Neural progenitor cell (in vitro differentiated cells): ENCODE measurements around the gene SOHLH2.

ENCODE experiments used
- EZH2 ChIP-seq: fragments of 200-600 bp; sonication (generic); IDR thresholded peaks from 2 replicates; pipeline ENCODE4 v1.6.1; 2017; ENCODE audit warnings: antibody characterized with exemption, mild to moderate bottlenecking, moderate library complexity
- TF ChIP-seq, protein P1 (sequence below): fragments of 200-600 bp; sonication (generic); IDR thresholded peaks from 2 replicates; pipeline ENCODE4 v1.5.1; 2017; ENCODE audit warnings: antibody characterized with exemption, mild to moderate bottlenecking

DNA sequence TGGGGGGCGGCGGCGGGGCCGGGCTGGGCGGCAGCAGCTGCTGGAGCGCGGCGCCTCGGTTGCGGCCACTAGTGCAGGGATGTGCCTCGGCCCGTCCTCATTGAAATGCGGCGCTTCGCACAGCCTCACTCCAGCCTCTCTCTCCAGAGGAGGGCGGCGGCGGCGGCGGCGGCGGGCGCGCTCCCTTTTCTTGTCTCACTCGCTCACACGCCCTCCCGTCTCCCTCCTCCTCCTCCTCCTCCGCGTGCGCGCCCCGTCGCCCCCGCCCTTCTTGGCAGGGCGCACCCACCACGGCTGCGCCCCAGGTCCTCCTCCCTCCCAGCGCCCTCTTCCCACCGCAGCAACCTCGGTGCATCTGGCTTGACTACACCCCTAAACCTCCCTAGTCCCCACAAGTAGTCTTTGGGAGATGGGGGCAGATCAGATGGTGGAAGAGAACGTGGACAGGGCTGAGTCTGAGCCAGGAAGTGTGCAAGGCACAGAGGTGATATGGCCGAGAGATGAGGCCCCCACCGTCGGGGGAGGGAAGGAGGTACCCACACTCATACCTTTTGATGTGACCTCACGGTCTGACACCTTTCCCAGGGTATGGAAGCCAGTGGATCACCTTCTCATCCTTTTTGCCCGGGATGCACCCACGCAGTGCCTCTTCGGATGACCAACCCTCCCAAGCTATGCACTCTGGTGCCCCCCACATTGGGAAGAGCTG is 83.0 kb downstream of the SOHLH2 start, which contains the start of gene DCLK1:
- TF ChIP-seq, protein P1, sequence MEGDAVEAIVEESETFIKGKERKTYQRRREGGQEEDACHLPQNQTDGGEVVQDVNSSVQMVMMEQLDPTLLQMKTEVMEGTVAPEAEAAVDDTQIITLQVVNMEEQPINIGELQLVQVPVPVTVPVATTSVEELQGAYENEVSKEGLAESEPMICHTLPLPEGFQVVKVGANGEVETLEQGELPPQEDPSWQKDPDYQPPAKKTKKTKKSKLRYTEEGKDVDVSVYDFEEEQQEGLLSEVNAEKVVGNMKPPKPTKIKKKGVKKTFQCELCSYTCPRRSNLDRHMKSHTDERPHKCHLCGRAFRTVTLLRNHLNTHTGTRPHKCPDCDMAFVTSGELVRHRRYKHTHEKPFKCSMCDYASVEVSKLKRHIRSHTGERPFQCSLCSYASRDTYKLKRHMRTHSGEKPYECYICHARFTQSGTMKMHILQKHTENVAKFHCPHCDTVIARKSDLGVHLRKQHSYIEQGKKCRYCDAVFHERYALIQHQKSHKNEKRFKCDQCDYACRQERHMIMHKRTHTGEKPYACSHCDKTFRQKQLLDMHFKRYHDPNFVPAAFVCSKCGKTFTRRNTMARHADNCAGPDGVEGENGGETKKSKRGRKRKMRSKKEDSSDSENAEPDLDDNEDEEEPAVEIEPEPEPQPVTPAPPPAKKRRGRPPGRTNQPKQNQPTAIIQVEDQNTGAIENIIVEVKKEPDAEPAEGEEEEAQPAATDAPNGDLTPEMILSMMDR, result no peak
- TF ChIP-seq EZH2, result no peak
